Lower leg skin (tissue), 4 donors: ENCODE measurements around the gene GIGYF1. TPM values are rescaled to one million over a fixed set of nuclear protein-coding genes. Genes with fewer than 3 reads are reported as not detected.

ENCODE experiments used
- DNase-seq, 2 donors: peaks; one replicate each; pipeline ENCODE4 v3.0.0-alpha.2; 2019; ENCODE audit warnings: low spot score in 2 of 2
- H3K4me3 ChIP-seq: fragments of 200-600 bp; sonication (generic); 2 replicates; pipeline ENCODE4 v1.5.1; 2017; ENCODE audit warnings: mild to moderate bottlenecking, low read depth; ENCODE audit not compliant: poor library complexity, severe bottlenecking
- POLR2A ChIP-seq, 2 donors: fragments of 450-650 bp; IDR thresholded peaks; one replicate each; pipeline ENCODE4 v1.6.1; 2016 to 2017; ENCODE audit warnings: antibody characterized with exemption in 2 of 2, mild to moderate bottlenecking in 1 of 2, moderate library complexity in 1 of 2
- WGBS, 2 donors: methylation state at CpG; one replicate each; pipeline ENCODE4 v1.1.5; 2018; 5-methylcytosine and 5-hydroxymethylcytosine counted together
- intact Hi-C: fragments of 100-400 bp; cut with DNase I; formaldehyde crosslinking; loops from one replicate; pipeline ENCODE4 v1.15.0; 2023; ENCODE audit warnings: low total_unique reads
- total RNA-seq, 4 donors: library from RNA; depleted of rRNA; stranded (reverse); fragments of >200 nt; gene quantifications; one replicate each; pipeline ENCODE4 v1.1.0, GENCODE V29; 2016
- TF ChIP-seq, protein P1 (sequence below), 3 donors: fragments of 450-650 bp; IDR thresholded peaks; one replicate each; pipeline ENCODE4 v1.5.1; 2016; ENCODE audit warnings: antibody characterized with exemption in 3 of 3, mild to moderate bottlenecking in 3 of 3, moderate library complexity in 2 of 3

Gene GIGYF1
- total RNA-seq, 4 donors from 2014 or later, result 34.9 to 56.6 (median 40.0) TPM

DNA sequence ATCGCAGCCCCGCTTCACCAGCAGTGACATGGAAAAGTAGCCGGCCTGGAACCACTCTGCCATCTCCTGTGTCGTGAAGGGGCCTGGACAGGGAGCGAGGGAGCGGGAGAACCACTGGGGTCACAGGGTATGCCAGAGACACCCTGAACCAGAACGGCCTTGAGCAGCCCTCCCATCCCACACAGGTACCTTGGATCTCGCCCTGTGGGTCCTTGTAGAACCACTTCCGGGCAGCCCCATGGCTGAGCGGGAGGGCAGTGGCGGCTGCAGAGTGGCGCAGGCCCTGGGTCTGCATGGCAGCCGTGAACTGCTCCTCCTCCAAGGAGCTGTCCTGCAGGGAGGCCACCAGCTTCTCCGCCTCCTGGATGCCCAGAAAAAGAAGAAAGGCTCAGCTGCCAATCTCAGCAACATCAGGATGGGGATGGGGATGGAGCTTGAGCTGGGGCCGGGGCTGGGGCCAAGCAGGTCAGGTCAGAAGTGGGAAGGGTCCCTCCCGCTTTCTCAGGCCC, 9.5 kb downstream of the GIGYF1 start:
- H3K4me3 ChIP-seq, result no peak overlapping the region
- DNase-seq, result no peak
- no peak for TF ChIP-seq POLR2A (IDR thresholded peaks at IDR 0.05)
- TF ChIP-seq, protein P1, sequence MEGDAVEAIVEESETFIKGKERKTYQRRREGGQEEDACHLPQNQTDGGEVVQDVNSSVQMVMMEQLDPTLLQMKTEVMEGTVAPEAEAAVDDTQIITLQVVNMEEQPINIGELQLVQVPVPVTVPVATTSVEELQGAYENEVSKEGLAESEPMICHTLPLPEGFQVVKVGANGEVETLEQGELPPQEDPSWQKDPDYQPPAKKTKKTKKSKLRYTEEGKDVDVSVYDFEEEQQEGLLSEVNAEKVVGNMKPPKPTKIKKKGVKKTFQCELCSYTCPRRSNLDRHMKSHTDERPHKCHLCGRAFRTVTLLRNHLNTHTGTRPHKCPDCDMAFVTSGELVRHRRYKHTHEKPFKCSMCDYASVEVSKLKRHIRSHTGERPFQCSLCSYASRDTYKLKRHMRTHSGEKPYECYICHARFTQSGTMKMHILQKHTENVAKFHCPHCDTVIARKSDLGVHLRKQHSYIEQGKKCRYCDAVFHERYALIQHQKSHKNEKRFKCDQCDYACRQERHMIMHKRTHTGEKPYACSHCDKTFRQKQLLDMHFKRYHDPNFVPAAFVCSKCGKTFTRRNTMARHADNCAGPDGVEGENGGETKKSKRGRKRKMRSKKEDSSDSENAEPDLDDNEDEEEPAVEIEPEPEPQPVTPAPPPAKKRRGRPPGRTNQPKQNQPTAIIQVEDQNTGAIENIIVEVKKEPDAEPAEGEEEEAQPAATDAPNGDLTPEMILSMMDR (IDR thresholded peaks at IDR 0.05), result no peak
- WGBS, 2 donors, result 93 to 94% methylated on average over 7 to 16 of the region's 16 CpGs
- intact Hi-C loops, result loop anchor here (5.0 kb wide), 1 partner anchor 202 kb away; the partner anchor contains the start of gene NYAP1

DNA sequence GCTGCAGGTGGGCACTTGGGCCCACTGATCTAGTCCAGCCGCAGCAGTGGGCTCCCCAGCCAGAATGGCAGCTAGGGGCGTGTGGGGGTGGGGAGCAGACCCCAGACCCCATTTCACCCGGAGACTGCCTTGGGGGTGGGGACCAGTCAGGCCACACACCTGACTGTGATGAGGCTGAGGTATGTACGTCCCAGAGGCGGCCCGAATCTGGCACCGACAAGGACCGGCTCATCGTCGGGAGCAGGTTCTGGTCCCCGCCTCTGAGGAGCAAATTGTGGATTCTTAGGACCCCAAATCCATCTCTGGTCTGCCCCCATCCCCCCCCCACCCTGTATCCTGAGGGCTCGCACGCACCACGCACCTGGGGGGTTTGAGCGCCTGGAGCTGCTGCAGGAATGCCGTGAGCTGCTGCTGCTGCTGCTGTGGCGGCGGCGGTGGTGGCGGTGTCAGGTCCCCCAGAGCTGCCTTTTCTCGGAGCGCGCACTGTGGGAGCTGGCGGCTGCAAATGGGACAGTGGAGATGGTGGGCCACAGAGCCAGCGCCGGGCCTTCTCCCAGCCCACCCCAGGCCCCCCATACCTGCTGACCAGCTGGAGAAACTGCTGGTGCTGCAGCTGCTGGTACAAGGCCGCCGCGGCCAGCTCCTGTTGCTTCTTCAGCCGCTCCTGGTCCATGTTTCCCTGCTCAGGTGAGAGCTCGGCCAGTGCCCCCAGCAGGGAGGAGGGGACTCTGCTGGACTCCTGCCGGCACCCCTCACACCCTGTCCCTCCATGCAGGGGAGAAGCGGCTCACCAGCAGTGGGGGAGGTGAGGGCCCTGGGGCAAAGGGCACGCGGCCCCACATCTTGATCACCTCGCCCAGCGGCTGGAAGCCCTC, 10.2 kb downstream of the GIGYF1 start:
- TF ChIP-seq, protein P1 (IDR thresholded peaks at IDR 0.05), result no peak
- no peak for TF ChIP-seq POLR2A (IDR thresholded peaks at IDR 0.05)
- 93 to 97% methylated on average over 29 to 36 of the region's 37 CpGs for WGBS, 2 donors
- no peak for DNase-seq
- intact Hi-C loops, result no loop called here
- no peak overlapping the region for H3K4me3 ChIP-seq

DNA sequence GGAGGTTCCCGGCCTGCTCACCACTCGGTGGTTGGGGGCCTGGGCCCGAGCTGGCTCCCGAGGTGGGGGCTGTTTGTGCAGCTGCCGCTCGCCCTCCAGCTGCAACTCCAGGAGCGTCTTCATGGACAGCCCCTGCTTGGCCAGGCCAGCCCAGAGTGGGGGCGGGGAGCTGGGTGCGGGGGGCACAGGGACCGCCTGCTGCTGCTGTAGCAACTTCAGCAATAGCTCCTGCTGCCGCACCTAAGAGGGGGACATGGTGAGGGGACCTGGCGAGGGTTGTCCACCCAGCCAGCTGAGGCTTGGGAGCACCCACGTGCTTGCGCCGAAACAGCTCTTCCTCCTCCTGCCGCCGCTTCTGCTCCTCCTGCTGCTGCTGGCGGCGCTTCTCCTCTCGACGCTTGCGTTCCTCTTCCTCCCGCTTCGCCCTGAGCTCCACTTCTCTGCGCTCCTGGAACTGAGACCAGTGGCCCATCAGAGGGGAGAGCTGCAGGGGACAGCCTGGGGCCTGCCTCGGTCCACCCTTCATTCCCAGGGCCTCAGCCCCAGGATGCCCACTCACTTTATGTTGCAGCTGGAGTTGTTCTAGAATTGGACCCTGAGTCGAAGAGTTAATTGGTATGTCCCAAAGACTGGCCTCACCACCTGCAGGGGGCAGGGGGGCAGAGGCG, 10.9 kb downstream of the GIGYF1 start:
- 89 to 93% methylated on average over 16 to 18 of the region's 28 CpGs for WGBS, 2 donors
- no peak for DNase-seq
- intact Hi-C loops, result no loop called here
- H3K4me3 ChIP-seq, result no peak overlapping the region
- TF ChIP-seq, protein P1 (IDR thresholded peaks at IDR 0.05), result no peak
- no peak for TF ChIP-seq POLR2A (IDR thresholded peaks at IDR 0.05)

DNA sequence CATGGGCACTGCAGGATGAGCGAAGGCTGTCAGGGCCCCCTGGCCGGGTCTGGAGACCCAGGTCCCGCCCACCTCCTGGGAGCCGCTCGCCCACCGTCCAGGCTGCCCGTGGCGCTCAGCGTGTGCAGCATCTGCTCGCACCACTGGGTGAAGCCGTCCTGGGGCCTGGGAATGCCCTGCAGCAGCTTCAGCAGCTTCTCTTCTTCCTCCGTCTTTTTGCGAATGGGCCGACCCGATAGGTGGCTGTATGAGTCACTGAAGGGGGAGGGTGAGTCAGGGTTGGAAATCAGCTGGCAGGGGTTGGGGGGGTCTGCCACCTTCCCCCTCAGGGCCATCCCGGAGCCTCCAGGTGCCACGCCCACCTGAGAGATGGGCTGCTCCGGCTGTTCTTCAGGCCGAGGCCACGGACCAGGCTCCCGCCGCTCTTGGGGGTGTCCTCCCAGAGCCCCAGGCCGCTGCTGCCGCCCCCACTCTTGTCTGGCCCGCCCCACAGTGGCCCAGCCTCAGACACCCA, 11.8 kb downstream of the GIGYF1 start:
- 68 to 76% methylated on average over 12 to 17 of the region's 25 CpGs for WGBS, 2 donors
- peak in 1 of 2 donors; percentile 80 for DNase-seq
- H3K4me3 ChIP-seq, result no peak overlapping the region
- TF ChIP-seq POLR2A (IDR thresholded peaks at IDR 0.05), result no peak
- TF ChIP-seq, protein P1 (IDR thresholded peaks at IDR 0.05), result no peak
- intact Hi-C loops, result no loop called here

DNA sequence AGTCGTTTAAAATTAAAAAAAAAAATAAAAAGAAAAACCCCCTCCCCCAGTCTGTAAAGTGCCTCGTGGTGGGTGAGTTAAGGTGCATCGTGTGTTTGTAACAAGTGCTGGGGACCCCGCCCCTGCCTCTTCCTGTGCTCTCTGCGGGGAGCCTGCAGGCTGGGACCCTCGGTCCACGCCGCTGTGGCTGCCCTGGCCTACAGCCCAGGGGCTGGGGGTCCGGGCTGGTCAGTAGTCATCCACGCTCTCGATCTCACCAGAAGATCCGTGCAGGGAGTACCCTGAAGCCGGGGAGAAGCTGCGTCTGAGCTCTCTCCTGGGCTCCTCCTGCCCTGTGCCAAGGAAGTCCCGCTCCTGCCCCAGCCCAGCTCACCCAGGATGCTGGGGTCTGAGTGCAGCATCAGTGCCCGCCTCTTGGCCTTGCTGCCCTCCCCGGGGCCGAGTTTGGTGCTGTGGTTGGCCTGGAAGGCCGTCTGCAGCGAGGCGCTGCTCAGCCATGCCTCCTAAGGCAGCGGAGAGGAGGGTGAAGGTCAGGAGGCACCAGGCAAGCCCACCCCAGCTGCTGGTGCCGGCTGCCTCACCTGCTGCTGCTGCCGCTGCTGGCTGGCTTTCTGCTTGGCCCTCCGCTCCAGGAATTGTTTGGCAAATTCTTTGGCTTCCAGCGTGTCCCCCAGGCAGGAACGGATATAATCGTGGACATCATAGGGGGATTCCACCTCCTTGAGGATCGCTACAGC, 12.4 kb downstream of the GIGYF1 start:
- WGBS, 2 donors, result 81% methylated on average over 28 to 29 of the region's 29 CpGs
- intact Hi-C loops, result no loop called here
- DNase-seq, result peak in 1 of 2 donors; percentile 82
- no peak for TF ChIP-seq POLR2A (IDR thresholded peaks at IDR 0.05)
- TF ChIP-seq, protein P1 (IDR thresholded peaks at IDR 0.05), result no peak
- no peak overlapping the region for H3K4me3 ChIP-seq
